ENCODE data around the gene ZNF487.
"Not testable (repeated sequence)": the region's sequence is repeated elsewhere in the genome, so short reads cannot be mapped to it uniquely, and the experiment has no call there.

ZNF487 gene

DNA sequence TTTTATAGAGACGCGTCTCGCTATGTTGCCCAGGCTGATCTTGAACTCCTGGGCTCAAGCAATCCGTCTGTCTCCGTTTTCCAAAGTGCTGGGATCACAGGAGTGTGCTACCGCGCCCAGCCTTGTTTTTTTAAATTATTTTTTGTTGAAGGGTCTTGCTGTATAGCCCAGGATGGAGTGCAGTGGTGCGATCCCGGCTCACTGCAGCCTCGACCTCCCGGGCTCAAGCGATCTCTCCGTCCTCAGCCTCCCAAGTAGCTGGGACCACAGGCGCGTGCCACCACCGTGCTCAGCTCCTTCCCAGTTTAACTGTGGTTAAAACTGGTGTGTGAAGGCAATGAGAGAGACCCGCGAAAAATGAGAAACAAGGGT, 16.9 kb upstream of the ZNF487 start:
- H3K9me3 ChIP-seq (ENCODE audit: control insufficient read depth, low read length) = peaks cover 7% of the 10 kb centered on the region
- H3K4me3 ChIP-seq (ENCODE audit: extremely low read depth, insufficient read depth, low read length, poor library complexity, severe bottlenecking) = peak overlapping the region; percentile 35
- 87 to 91% methylated on average over 12 to 18 of the region's 18 CpGs for WGBS, 2 experiments (ENCODE audit: insufficient coverage in 2 of 2)

DNA sequence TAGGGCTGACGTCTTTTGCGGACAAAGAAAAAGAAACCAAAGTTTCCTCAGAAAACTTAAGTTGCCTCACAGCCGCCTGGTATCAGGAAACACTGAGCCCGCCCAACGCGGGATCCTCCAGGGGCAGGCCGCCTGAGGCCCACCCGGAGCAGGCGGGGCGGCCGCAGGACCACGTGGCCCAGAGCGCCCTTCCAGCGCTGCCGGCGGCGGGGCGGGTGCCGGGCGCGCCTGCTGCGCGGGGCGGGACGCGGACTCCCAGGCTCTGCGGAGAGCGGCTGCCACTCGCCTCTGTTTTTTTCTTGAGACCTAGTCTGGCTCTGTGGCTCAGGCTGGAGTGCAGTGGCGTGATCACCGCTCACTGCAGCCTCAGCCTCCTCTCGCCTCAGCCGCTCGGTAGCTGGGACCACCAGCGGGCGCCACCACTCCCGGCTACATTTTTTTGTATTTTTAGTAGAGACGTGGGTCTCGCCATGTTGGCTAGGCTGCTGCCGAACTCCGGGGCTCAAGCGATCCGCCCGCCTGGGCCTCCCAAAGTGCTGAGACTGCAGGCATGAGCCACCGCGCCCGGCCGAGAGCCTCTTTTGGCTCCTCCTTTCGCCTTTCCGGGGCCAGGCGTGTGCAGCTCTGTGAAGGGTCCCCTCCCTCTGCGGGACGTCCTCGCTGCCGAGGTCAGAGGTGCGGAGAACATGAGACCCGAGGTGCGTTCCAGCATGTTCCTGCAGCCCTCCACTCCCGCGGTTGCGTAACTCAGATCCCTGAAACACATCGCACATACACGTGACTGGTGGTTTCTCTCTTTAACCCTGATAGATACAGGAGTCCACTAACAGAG, 16.3 kb upstream of the ZNF487 start:
- H3K9me3 ChIP-seq (ENCODE audit: control insufficient read depth, low read length) = peaks cover 7% of the 10 kb centered on the region
- H3K27ac ChIP-seq (ENCODE audit: low read depth, low read length, severe bottlenecking) = peak overlapping the region; percentile 81
- no peaks in the 10 kb centered on the region for H3K4me1 ChIP-seq (ENCODE audit: control insufficient read depth, insufficient read depth, low read length, poor library complexity, severe bottlenecking)
- H3K36me3 ChIP-seq (ENCODE audit: control insufficient read depth, insufficient read depth, low read length) = no peaks in the 10 kb centered on the region
- 6 to 8% methylated on average over 52 to 61 of the region's 63 CpGs for WGBS, 2 experiments (ENCODE audit: insufficient coverage in 2 of 2)
- peak overlapping the region; percentile 35 for H3K4me3 ChIP-seq (ENCODE audit: extremely low read depth, insufficient read depth, low read length, poor library complexity, severe bottlenecking)

More for the DNA sequence above, 16.9 kb upstream of the ZNF487 start:
- H3K36me3 ChIP-seq (ENCODE audit: control insufficient read depth, insufficient read depth, low read length) = no peaks in the 10 kb centered on the region
- H3K4me1 ChIP-seq (ENCODE audit: control insufficient read depth, insufficient read depth, low read length, poor library complexity, severe bottlenecking) = no peaks in the 10 kb centered on the region
- peak overlapping the region; percentile 81 for H3K27ac ChIP-seq (ENCODE audit: low read depth, low read length, severe bottlenecking)

DNA sequence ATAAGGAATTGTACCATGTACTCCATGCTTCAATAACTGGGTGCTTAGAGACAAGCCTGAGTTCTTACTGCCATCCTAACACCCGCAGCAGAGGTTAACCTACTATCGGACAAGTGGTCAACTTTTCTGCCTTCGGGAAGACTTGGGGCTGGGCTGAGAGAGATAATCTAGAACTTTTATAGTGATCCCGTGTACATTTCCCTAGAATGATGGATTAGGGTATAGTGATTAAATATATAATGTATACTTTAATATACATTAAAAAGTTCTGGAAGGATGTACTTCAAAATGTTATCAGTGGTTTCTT, 15.8 kb upstream of the ZNF487 start:
- Histone ChIP-seq H3K9me3 (ENCODE audit: control insufficient read depth, low read length) (peaks cover 7% of the 10 kb centered on the region), H3K4me3 (ENCODE audit: extremely low read depth, insufficient read depth, low read length, poor library complexity, severe bottlenecking) (peak overlapping the region; percentile 35), H3K4me1 (ENCODE audit: control insufficient read depth, insufficient read depth, low read length, poor library complexity, severe bottlenecking) (no peaks in the 10 kb centered on the region), H3K36me3 (ENCODE audit: control insufficient read depth, insufficient read depth, low read length) (no peaks in the 10 kb centered on the region), H3K27ac (ENCODE audit: low read depth, low read length, severe bottlenecking) (no peak overlapping the region)
- 92% methylated on average over 2 of the region's 4 CpGs; no CpG with 5 or more reads in 1 of the 2 experiments for WGBS, 2 experiments (ENCODE audit: insufficient coverage in 2 of 2)

DNA sequence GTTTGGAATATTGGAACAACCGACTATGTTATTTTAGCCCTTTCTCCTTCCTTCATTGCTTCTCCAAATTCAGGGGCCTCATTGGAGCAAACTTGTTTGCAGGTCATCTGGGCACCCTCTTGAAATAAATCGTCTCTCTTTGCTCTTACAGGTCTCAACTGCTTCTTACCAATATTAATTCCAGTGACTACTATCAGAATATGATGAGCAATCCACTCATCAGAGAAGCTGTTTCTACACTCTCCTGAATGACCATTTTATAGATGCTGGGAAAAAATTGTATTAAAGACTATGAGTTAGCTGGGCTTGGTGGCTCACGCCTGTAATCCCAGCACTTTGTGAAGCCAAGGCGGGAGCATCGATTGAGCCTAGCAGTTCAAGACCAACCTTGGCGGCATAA, 15.4 kb upstream of the ZNF487 start:
- Histone ChIP-seq H3K4me1 (ENCODE audit: control insufficient read depth, insufficient read depth, low read length, poor library complexity, severe bottlenecking) (no peaks in the 10 kb centered on the region), H3K4me3 (ENCODE audit: extremely low read depth, insufficient read depth, low read length, poor library complexity, severe bottlenecking) (no peak overlapping the region), H3K36me3 (ENCODE audit: control insufficient read depth, insufficient read depth, low read length) (no peaks in the 10 kb centered on the region), H3K9me3 (ENCODE audit: control insufficient read depth, low read length) (peaks cover 7% of the 10 kb centered on the region), H3K27ac (ENCODE audit: low read depth, low read length, severe bottlenecking) (no peak overlapping the region)
- WGBS, 2 experiments (ENCODE audit: insufficient coverage in 2 of 2) = 85 to 100% methylated on average over 6 of the region's 6 CpGs

DNA sequence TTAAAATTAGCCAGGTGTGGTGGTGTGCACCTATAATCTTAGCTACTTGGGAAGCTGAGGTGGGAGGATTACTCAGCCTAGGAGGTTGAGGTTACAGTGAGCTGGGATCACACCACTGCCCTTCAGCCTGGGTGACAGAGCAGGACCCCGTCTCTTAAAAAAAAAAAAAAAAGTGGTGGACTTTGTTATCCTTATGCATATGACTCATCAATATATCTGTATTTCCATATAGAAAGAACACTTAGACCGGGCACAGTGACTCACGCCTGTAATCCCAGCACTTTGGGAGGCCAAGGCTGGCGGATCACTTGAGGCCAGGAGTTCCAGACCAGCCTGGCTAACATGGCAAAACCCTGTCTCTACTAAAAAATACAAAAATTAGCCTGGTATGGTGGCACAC, 15.0 kb upstream of the ZNF487 start:
- not testable (repeated sequence) for H3K4me1 ChIP-seq (ENCODE audit: control insufficient read depth, insufficient read depth, low read length, poor library complexity, severe bottlenecking); H3K4me3 ChIP-seq (ENCODE audit: extremely low read depth, insufficient read depth, low read length, poor library complexity, severe bottlenecking); H3K36me3 ChIP-seq (ENCODE audit: control insufficient read depth, insufficient read depth, low read length); H3K9me3 ChIP-seq (ENCODE audit: control insufficient read depth, low read length); H3K27ac ChIP-seq (ENCODE audit: low read depth, low read length, severe bottlenecking)
- 84 to 100% methylated on average over 2 to 3 of the region's 4 CpGs for WGBS, 2 experiments (ENCODE audit: insufficient coverage in 2 of 2)

DNA sequence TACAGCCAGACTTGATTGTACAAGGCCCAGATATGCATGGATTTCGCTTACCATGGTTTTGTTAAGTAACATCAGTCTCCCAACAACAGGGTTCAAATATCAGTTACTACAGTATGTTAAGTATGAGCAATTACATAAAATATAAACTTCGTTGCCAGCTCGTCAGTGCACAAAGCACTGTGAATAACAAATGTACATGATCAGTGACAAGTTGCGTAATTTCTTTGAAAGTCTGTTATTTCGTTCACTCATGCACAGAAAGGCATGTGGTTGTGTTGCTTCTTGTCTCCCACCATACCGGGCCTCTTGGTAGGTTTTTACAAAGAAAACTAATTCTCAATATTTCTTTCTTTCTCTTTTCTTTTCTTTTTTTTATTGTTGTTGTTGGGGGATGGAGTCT, 12.5 kb upstream of the ZNF487 start:
- no peaks in the 10 kb centered on the region for H3K4me1 ChIP-seq (ENCODE audit: control insufficient read depth, insufficient read depth, low read length, poor library complexity, severe bottlenecking)
- no peak overlapping the region for H3K27ac ChIP-seq (ENCODE audit: low read depth, low read length, severe bottlenecking)
- H3K9me3 ChIP-seq (ENCODE audit: control insufficient read depth, low read length) = peaks cover 7% of the 10 kb centered on the region
- H3K36me3 ChIP-seq (ENCODE audit: control insufficient read depth, insufficient read depth, low read length) = no peaks in the 10 kb centered on the region
- no peak overlapping the region for H3K4me3 ChIP-seq (ENCODE audit: extremely low read depth, insufficient read depth, low read length, poor library complexity, severe bottlenecking)
- WGBS, 2 experiments (ENCODE audit: insufficient coverage in 2 of 2) = 92 to 100% methylated on average over 3 to 4 of the region's 6 CpGs

DNA sequence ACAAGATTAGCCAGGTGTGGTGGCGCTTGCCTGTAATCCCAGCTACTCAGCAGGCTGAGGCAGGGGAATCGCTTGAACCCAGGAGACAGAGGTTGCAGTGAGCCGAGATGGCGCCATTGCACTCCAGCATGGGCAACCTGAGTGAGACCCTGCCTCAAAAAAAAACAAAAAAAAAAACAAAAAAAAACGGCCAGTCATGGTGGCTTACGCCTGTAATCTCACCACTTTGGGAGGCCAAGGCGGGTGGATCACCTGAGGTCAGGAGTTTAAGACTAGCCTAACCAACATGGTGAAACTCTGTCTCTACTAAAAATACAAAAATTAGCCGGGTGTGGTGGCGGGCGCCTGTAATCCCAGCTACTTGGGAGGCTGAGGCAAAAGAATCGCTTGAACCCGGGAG, 10.4 kb upstream of the ZNF487 start:
- not testable (repeated sequence) for H3K27ac ChIP-seq (ENCODE audit: low read depth, low read length, severe bottlenecking); H3K36me3 ChIP-seq (ENCODE audit: control insufficient read depth, insufficient read depth, low read length)
- 94 to 96% methylated on average over 7 to 8 of the region's 12 CpGs for WGBS, 2 experiments (ENCODE audit: insufficient coverage in 2 of 2)

DNA sequence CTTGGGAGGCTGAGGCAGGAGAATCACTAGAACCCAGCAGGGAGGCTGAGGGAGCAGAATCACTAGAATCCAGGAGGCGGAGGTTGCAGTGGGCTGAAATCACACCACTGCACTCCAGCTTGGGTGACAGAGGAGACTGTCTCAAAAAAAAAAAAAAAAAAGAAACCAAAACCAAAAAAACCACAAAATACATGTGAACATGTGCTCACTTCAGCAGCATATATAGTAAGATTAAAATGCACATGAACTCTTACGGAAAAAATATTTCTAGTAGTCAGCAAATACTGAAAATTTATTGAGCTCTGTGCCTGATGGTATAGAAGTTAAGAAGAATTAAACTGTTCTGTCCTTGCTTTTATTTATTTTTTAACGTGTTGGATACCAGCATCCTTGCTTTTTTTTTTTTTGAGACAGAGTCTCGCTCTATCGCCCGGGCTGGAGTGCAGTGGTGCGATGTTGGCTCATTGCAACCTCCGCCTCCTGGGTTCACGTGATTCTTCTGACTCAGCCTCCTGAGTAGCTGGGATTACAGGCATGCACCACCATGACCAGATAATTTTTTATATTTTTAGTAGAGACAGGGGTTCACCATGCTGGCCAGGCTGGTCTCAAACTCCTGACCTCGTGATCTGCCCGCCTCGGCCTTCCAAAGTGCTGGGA, 9.6 kb upstream of the ZNF487 start:
- 89 to 100% methylated on average over 7 of the region's 12 CpGs for WGBS, 2 experiments (ENCODE audit: insufficient coverage in 2 of 2)
- Histone ChIP-seq H3K4me3 (ENCODE audit: extremely low read depth, insufficient read depth, low read length, poor library complexity, severe bottlenecking) (no peak overlapping the region), H3K9me3 (ENCODE audit: control insufficient read depth, low read length) (no peaks in the 10 kb centered on the region), H3K36me3 (ENCODE audit: control insufficient read depth, insufficient read depth, low read length) (no peaks in the 10 kb centered on the region), H3K4me1 (ENCODE audit: control insufficient read depth, insufficient read depth, low read length, poor library complexity, severe bottlenecking) (no peaks in the 10 kb centered on the region), H3K27ac (ENCODE audit: low read depth, low read length, severe bottlenecking) (no peak overlapping the region)

More for the DNA sequence above, 10.4 kb upstream of the ZNF487 start:
- not testable (repeated sequence) for H3K4me1 ChIP-seq (ENCODE audit: control insufficient read depth, insufficient read depth, low read length, poor library complexity, severe bottlenecking); H3K4me3 ChIP-seq (ENCODE audit: extremely low read depth, insufficient read depth, low read length, poor library complexity, severe bottlenecking); H3K9me3 ChIP-seq (ENCODE audit: control insufficient read depth, low read length)

DNA sequence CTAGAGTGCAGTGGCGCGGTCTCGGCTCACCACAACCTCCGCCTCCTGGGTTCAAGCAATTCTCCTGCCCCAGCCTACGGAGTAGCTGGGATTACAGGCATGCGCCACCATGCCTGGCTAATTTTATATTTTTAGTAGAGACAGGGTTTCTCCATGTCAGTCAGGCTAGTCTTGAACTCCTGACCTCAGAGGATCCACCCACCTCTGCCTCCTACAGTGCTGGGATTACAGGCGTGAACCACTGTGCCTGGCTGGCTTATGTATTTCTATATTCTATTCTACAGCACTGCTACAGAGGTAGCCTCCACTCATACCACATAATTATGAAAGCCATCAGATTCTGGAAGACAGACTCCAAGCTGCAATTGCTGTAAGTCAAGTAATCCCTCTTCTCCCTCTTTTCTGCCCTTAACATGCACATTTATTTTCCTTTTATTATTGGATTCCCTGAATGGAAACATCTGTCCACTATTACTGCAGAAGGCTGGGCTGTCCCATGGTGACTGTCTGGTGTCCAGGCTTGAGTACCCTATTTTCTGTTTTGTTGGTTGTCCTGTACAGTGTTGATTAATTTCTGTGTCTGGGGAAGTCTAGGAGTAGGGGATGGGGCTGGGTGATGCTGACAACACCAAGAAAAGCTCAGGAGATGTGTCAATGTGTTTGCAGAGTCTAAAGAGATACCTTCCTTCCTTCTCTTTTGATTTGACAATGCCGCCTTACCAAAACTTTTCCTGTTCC, 5.8 kb upstream of the ZNF487 start:
- WGBS, 2 experiments (ENCODE audit: insufficient coverage in 2 of 2) = 95 to 100% methylated on average over 1 to 6 of the region's 8 CpGs
- H3K27ac ChIP-seq (ENCODE audit: low read depth, low read length, severe bottlenecking) = no peak overlapping the region
- no peaks in the 10 kb centered on the region for H3K9me3 ChIP-seq (ENCODE audit: control insufficient read depth, low read length)
- no peaks in the 10 kb centered on the region for H3K4me1 ChIP-seq (ENCODE audit: control insufficient read depth, insufficient read depth, low read length, poor library complexity, severe bottlenecking)
- H3K4me3 ChIP-seq (ENCODE audit: extremely low read depth, insufficient read depth, low read length, poor library complexity, severe bottlenecking) = no peak overlapping the region
- no peaks in the 10 kb centered on the region for H3K36me3 ChIP-seq (ENCODE audit: control insufficient read depth, insufficient read depth, low read length)

DNA sequence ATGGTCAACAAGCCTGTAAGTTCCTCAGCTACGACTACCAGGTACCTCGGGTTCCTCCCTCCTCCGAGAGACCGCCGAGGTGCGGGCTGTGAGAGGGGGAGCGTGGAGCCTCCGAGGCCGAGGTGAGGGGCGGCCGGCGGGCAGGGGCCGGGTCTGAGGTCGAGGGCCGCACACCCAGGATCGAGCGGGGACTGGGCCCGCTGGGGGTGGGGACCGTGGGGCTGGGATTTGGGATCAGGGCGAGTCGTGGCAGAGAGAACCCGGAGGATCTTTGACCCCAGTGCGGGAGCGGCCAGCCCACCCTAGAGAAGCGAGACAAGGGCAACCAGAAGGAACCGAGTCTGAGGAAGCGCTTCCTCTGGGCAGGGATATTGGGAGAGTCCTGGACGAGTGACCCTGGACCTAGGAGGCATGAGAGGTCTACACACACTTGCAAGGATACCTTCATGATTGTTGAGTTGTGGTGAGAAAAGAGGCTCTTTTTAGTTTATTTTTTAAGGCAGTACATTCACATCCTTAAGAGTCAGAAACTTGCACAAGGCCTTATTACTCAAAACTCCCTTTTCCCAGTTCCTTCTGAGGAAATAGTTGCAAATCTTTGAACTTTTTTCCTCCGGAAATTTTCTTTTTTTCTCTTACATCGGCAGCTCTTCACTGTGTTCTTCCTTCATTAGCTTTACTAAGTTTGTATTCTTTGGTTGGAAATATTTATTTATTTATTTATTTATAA, 395 bp downstream of the ZNF487 start:
- Histone ChIP-seq H3K4me3 (ENCODE audit: extremely low read depth, insufficient read depth, low read length, poor library complexity, severe bottlenecking) (peak overlapping the region; percentile 65), H3K9me3 (ENCODE audit: control insufficient read depth, low read length) (no peaks in the 10 kb centered on the region), H3K27ac (ENCODE audit: low read depth, low read length, severe bottlenecking) (peak overlapping the region; percentile 98), H3K36me3 (ENCODE audit: control insufficient read depth, insufficient read depth, low read length) (no peaks in the 10 kb centered on the region), H3K4me1 (ENCODE audit: control insufficient read depth, insufficient read depth, low read length, poor library complexity, severe bottlenecking) (no peaks in the 10 kb centered on the region)
- WGBS, 2 experiments (ENCODE audit: insufficient coverage in 2 of 2) = 1 to 15% methylated on average over 12 to 14 of the region's 30 CpGs

Data from mesodermal cell (in vitro differentiated cells).